ENCODE results near the gene METTL6. TPM values are rescaled to one million over a fixed set of nuclear protein-coding genes. Genes with fewer than 3 reads are reported as not detected.

The METTL6 gene
- total RNA-seq, 1 experiment from 2014 or later, result 24.4 TPM

DNA sequence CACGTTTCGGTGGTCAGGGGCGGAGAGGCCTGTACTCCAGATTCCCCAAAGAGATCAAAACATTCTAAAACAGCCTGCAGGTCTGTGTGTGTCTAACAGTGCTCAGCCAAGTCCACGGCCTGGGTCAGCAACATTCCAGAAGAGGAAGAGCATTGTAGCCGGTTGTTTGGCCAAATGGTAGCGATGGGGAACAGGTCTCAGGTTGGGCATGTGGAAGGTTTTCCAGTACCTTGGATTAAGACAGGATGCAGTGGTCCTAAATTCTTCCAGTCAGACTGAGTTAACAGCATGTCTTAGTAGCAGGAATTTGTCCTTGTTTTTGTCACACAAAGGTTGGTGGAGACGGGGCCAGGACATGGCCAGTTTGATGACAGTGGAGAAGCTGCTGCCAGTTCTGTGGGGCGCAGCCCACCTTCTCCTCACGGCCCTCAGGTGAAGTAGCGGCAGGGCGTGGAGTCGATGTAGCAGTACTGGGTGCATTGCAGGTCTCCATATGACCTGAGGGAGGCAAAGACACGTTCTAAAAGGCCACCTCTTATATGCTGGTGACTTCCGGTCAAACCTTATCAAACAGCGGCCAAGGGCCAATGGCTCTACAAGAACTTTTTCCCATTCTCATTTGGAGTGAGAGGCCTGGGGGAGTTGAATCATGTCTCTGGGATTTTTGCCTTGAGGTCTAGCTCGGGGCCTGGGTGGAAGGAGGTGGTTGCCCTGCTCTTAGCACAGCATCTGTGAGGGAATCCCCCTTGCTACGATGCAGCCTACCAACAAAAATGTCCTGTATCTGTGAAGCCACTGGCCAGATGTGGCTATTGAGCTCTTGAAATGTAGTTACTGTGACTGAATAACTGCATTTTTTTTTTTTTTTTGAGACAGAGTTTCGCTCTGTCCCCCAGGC lies 24.1 kb upstream of the METTL6 start:
- POLR2A ChIA-PET (ENCODE audit: low non-redundant PET), result no interaction called here
- no peak for DNase-seq (ENCODE audit: low spot score)
- H3K36me3 ChIP-seq (ENCODE audit: insufficient read depth, low read length, poor library complexity, severe bottlenecking), result no peaks in the 10 kb centered on the region
- H3K4me3 ChIP-seq (ENCODE audit: low read depth, low read length, poor library complexity, severe bottlenecking), result no peak overlapping the region
- intact Hi-C loops (cut with micrococcal nuclease; ENCODE audit: unreplicated experiment), result no loop called here
- no peak overlapping the region for H3K27ac ChIP-seq (ENCODE audit: low read depth, low read length, poor library complexity, severe bottlenecking)
- H3K9me3 ChIP-seq (ENCODE audit: low read depth, low read length, poor library complexity, severe bottlenecking), result no peaks in the 10 kb centered on the region
- no peaks in the 10 kb centered on the region for H3K27me3 ChIP-seq (replicated peaks; ENCODE audit: insufficient read depth, low read depth, low read length, poor library complexity)
- H3K4me1 ChIP-seq (ENCODE audit: insufficient read depth, low read length, poor library complexity, severe bottlenecking), result no peaks in the 10 kb centered on the region
- CTCF ChIA-PET, result no interaction called here
- TF ChIP-seq, protein P1, sequence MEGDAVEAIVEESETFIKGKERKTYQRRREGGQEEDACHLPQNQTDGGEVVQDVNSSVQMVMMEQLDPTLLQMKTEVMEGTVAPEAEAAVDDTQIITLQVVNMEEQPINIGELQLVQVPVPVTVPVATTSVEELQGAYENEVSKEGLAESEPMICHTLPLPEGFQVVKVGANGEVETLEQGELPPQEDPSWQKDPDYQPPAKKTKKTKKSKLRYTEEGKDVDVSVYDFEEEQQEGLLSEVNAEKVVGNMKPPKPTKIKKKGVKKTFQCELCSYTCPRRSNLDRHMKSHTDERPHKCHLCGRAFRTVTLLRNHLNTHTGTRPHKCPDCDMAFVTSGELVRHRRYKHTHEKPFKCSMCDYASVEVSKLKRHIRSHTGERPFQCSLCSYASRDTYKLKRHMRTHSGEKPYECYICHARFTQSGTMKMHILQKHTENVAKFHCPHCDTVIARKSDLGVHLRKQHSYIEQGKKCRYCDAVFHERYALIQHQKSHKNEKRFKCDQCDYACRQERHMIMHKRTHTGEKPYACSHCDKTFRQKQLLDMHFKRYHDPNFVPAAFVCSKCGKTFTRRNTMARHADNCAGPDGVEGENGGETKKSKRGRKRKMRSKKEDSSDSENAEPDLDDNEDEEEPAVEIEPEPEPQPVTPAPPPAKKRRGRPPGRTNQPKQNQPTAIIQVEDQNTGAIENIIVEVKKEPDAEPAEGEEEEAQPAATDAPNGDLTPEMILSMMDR (conservative IDR thresholded peaks at IDR 0.05; ENCODE audit: low read depth, low read length), result no peak
- no peak for TF ChIP-seq EZH2 (IDR thresholded peaks at IDR 0.05; ENCODE audit: borderline replicate concordance, low read depth, low read length, poor library complexity, severe bottlenecking)
- no TSS peak for BruUV-seq (replicated peaks)

DNA sequence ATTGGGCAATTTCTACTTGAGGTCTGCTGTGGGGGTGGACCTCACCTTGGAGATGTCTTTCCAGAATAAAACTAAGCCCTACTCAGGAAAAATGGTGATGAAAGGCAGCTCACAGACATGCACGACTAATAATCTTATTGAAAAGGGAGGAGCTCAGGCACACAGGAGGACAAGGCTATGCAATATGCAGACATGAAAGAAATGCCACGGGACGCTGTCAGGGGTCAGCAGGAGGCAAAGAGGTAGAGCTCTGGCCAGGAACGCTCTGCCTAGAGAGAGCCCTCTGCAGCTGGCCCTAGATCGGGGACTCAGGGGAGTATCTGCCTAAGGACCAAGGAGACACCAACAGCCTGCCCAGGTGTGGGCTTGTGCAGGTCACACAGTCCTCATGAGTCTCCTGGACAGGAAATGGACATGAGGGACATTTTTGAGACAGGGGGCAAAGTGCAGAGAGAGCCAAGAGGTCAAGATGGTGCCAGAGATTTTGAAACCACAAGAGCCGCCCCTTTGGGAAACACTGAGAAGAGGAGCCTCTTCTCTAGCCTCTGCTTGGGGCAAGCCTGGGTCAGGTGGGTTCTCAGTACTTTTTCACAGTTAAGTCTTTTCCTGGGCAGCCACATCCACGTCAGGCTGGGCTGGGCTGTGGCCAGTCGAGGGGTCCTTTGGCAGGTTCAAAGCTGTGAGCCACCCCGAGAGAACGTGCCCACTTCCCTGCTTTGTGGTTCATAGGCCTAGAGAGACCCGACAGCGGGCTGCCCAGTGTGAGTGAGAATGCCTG lies 23.3 kb upstream of the METTL6 start:
- H3K36me3 ChIP-seq (ENCODE audit: insufficient read depth, low read length, poor library complexity, severe bottlenecking), result no peaks in the 10 kb centered on the region
- intact Hi-C loops (cut with micrococcal nuclease; ENCODE audit: unreplicated experiment), result no loop called here
- H3K4me1 ChIP-seq (ENCODE audit: insufficient read depth, low read length, poor library complexity, severe bottlenecking), result no peaks in the 10 kb centered on the region
- no peaks in the 10 kb centered on the region for H3K27me3 ChIP-seq (replicated peaks; ENCODE audit: insufficient read depth, low read depth, low read length, poor library complexity)
- BruUV-seq (replicated peaks), result no TSS peak
- no peak for DNase-seq (ENCODE audit: low spot score)
- H3K9me3 ChIP-seq (ENCODE audit: low read depth, low read length, poor library complexity, severe bottlenecking), result no peaks in the 10 kb centered on the region
- H3K27ac ChIP-seq (ENCODE audit: low read depth, low read length, poor library complexity, severe bottlenecking), result no peak overlapping the region
- ChIA-PET CTCF (no interaction called here), POLR2A (ENCODE audit: low non-redundant PET) (no interaction called here)
- no peak overlapping the region for H3K4me3 ChIP-seq (ENCODE audit: low read depth, low read length, poor library complexity, severe bottlenecking)
- no peak for TF ChIP-seq EZH2 (IDR thresholded peaks at IDR 0.05; ENCODE audit: borderline replicate concordance, low read depth, low read length, poor library complexity, severe bottlenecking)
- TF ChIP-seq, protein P1 (conservative IDR thresholded peaks at IDR 0.05; ENCODE audit: low read depth, low read length), result no peak

DNA sequence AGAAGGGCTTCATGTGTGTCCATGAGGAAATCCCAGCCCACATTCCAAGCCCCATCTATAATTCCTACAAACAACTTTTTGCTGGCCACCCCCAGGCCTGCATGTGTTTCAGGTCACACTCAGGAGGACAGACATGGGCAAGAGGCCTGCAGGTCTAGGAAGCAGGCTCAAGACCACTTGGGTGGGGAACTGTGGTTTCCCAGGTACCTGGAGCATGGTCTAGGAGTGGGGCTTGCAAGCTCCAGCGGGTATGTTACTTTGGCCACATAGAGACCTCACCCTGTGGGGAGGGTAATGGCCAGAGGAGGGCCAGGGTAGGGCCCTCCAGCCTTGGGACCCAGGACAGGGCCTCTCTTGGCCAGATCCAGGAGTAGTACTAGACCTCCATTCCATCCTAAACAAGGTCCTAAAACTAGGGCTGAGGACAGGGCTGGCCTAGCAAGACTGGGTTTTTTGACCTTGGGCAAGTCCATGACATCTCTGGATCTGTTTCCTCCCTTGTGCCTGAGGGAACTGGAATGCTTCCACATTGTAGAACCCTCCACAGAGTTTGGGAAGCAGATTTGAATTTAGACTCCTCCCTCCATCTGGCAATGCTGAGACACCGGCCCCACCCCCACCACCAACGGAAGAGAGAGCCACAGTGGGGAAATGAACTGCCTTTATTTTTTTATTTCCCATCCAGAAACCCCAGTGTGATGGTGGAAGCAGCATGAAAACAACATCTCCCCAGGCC lies 22.3 kb upstream of the METTL6 start:
- intact Hi-C loops (cut with micrococcal nuclease; ENCODE audit: unreplicated experiment), result no loop called here
- no peak for DNase-seq (ENCODE audit: low spot score)
- no peaks in the 10 kb centered on the region for H3K4me1 ChIP-seq (ENCODE audit: insufficient read depth, low read length, poor library complexity, severe bottlenecking)
- H3K27ac ChIP-seq (ENCODE audit: low read depth, low read length, poor library complexity, severe bottlenecking), result no peak overlapping the region
- ChIA-PET CTCF (no interaction called here), POLR2A (ENCODE audit: low non-redundant PET) (no interaction called here)
- H3K36me3 ChIP-seq (ENCODE audit: insufficient read depth, low read length, poor library complexity, severe bottlenecking), result no peaks in the 10 kb centered on the region
- no peaks in the 10 kb centered on the region for H3K9me3 ChIP-seq (ENCODE audit: low read depth, low read length, poor library complexity, severe bottlenecking)
- TF ChIP-seq, protein P1 (conservative IDR thresholded peaks at IDR 0.05; ENCODE audit: low read depth, low read length), result no peak
- no peak for TF ChIP-seq EZH2 (IDR thresholded peaks at IDR 0.05; ENCODE audit: borderline replicate concordance, low read depth, low read length, poor library complexity, severe bottlenecking)
- BruUV-seq (replicated peaks), result no TSS peak
- no peaks in the 10 kb centered on the region for H3K27me3 ChIP-seq (replicated peaks; ENCODE audit: insufficient read depth, low read depth, low read length, poor library complexity)
- no peak overlapping the region for H3K4me3 ChIP-seq (ENCODE audit: low read depth, low read length, poor library complexity, severe bottlenecking)

Data from A673 (cell line).